Stimulated activated CD4-positive, alpha-beta T cell treated with anti-CD3 and anti-CD28 coated beads, Interleukin-15, amount 100 ng/mL, for 48 hours (primary cell): ENCODE measurements around the gene LRMDA.

Source experiments
- DNase-seq, 2 donors: peaks; one replicate each; pipeline ENCODE4 v3.0.0-alpha.2; 2020; ENCODE audit warnings: low read depth in 2 of 2

Gene LRMDA

GRCh38 chr10:75952093-75952492 is 520.7 kb downstream of the LRMDA start:
- DNase-seq = no peak

DNA sequence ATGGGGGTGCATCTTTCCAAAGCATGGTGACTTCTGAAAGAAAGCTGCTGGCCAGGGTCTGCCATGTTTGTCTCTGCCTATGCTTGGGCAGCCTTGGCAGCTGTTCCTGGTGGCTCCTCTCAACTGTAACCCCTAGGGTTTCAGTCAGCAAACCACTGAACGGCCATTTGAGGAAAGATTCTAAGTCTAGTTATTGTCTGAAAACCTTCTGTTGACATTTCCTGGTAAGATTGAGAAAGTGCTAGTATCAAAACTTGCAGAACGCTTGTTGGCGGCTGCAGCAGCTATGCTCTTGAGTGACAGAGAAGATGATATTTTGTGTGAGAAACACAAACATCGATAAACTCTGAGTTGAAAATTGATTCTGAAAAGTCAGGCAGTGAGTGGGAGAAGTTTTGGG is 523.1 kb downstream of the LRMDA start:
- DNase-seq = no peak

DNA sequence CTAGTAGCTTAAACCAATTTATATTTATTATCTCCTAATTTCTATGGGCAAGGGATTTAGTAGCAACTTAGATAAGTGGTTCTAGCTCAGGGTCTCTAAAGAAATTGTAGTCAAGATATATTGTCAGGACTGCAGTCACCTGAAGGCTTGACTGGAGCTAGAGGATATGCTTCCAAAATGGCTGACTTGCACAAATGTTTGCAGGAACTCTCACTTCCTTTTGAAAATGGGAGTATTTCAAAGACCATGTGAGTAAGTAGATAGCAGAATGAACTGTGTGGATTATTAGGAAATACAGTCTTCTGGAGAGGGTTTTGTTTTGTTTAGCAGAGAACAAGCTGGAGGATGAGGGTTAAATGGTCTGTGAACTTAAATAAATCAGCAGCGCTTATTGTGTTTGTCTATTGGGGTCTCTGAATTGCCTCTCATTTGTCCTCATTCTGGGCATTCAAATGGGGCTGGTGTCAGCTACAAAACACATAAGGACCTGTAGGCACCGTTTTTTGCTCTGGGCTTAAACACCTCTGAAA is 524.6 kb downstream of the LRMDA start:
- DNase-seq = no peak

- DNase-seq = no peak
Measured at GRCh38 chr10:75956624-75957023, 525.2 kb downstream of the LRMDA start.

DNA sequence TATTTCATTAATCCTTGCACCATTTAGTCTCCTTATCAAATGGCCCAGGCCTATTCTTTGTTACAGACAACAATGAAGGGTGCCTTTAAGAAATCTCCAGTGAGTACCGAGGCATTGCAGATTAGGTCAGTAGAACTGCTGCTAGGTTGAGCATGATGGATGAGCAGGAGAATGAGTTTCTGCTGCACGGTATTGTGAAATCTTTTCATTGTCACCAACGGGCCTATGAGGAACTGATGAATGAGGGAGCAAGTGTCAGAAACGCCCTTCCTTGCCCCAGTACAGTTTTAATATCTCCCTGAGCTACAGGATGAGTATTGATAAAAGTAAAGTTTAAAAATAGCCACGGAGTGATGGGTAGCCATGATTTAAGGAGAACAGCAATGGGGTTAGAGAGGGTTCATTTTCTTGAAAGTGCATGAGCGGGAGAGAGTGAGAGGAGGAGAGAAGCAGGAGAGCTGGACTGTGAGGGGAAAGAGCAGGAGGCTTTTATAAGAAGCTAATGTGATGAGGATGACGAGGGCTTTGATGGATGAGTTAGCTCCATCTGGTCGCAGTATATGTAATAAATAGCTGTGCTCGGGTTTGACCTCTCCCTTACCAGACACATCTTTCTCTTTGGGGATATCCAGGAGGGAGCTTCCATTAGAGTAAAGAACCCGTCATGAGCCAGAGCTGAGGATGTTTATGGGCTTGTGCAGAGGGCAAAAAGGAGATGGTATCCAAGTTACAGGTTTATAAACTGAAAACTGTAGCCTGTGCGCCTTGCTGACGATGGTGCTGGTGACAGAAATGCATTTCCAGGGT is 526.1 kb downstream of the LRMDA start:
- no peak for DNase-seq

- no peak for DNase-seq
Measured at GRCh38 chr10:75959209-75959608, 527.8 kb downstream of the LRMDA start.

- no peak for DNase-seq
Measured at GRCh38 chr10:75959912-75960311, 528.5 kb downstream of the LRMDA start.

GRCh38 chr10:75962395-75963061 is 531.1 kb downstream of the LRMDA start:
- no peak for DNase-seq

GRCh38 chr10:75967491-75967890 is 536.1 kb downstream of the LRMDA start:
- no peak for DNase-seq

DNA sequence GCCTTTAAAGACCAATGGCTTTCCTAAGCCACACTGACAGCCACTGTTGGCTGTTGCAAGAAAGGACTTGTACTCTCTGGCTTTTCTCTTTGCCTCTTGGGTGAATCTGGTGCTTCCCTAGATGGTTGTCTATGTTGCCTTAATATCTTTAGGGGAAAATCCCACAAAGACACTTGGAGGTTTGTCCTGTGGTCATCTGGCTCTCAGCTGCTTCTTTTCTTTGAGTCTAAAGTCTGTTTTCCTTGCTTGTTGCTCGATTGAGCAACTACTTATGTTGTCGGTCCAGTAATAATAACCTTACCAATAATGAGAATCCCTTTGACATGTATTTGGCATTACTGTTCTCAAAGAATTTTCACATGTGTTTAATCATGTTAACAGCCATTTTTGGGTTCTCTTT is 537.6 kb downstream of the LRMDA start:
- no peak for DNase-seq

DNA sequence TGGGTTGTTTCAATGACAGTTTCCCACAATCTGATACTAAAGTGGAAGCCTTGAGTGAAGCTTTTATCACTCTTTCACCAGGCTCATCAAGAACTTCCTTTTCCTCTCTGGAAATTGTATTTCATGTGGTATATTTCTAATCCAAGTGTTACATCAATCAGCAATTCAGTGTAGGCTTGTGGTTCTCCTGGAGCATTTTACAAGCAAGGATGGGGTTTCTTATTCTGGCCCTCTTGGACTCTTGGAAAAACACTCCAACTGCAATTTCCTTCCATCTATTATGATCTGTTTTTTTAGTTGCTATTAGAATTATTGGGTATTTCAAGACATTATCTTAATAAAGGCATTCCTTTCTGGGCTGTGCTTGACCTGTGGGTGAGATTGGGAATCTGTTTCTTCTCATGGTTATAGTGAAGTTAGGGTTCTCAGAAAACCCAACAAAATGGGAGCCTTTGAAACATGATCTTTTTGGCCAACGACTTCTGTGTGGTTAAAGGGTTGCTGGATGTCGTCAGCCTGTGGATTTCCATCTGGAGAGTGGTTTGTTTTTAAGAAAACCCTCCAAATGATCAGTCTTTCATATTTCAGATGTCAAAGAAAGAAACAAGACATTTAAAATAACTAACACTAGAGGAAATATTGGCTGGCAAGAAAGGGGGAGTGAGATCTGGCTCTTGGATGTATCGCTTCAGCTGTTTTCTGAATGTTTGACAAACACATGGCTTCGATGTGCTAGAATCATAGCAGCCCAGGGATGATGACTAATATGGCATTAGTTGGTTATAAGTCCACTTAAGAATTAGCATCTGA is 540.2 kb downstream of the LRMDA start:
- no peak for DNase-seq

GRCh38 chr10:75972491-75973276 is 541.3 kb downstream of the LRMDA start:
- no peak for DNase-seq

DNA sequence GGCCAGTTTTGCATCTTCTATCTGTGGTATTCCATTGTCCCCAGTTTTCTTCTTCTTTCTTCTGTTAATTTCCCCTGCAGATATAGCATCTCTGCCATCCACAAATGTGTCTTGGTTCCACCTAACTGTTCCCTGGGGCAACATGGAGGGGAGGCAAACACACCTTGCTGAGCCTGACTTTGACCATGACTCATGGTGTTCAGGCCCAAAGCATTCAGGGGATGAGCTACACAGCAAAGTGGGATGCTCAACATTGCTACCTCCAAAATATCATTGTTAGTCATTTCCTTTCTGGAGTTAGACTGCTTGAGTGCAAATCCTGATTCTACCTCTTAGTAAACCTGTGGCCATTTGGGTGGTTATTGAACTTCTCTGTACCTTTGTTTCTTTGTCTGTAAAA is 542.7 kb downstream of the LRMDA start:
- DNase-seq = no peak

GRCh38 chr10:75976681-75977080 is 545.3 kb downstream of the LRMDA start:
- DNase-seq = no peak

DNA sequence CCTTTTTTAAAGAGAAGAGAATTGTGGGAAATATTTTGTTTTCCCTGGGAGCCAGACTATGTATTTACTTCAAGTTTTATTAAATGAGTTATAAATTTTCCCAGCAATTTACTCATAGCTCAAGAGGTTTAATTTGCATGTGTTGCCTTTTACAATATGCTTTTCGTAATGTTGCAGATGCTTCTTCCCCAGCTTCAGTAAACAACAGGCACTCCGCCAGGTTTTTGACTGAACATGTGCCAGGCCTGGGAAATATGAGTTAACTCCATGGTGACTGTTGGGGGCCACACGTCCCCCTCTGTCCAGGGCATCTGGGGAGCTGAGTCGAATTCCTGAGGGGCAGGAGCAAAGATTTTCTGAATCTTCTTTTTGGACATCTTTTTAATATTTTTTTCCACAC is 545.7 kb downstream of the LRMDA start:
- DNase-seq = no peak

GRCh38 chr10:75978213-75978612 is 546.8 kb downstream of the LRMDA start:
- no peak for DNase-seq

DNA sequence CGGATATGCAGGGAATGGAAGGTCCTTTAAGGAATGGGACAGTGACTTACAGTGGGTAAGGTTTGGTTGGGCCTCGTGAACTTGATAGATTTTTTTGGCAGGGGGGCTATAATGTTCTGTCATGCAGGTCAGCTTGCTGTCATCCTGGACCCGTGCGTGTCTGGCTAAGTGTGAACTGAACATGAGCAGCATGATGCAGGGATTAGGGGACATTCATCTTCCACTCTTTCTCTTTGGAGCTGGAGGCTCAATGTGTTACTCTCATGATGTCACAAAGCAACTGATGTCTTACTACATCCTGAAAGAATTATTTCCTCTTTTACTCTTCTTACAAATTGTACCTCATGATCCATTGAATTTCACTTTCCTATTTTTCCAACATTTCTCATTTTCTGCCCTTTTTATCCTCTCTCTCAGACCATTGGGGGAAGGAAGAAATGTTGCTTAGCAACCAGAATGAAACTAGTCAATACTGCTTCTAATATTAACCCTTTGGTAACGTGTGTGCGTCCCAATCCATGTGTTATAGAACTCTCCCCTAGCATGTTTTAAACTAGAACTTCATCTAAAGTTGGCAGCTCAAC is 549.1 kb downstream of the LRMDA start:
- no peak for DNase-seq

DNA sequence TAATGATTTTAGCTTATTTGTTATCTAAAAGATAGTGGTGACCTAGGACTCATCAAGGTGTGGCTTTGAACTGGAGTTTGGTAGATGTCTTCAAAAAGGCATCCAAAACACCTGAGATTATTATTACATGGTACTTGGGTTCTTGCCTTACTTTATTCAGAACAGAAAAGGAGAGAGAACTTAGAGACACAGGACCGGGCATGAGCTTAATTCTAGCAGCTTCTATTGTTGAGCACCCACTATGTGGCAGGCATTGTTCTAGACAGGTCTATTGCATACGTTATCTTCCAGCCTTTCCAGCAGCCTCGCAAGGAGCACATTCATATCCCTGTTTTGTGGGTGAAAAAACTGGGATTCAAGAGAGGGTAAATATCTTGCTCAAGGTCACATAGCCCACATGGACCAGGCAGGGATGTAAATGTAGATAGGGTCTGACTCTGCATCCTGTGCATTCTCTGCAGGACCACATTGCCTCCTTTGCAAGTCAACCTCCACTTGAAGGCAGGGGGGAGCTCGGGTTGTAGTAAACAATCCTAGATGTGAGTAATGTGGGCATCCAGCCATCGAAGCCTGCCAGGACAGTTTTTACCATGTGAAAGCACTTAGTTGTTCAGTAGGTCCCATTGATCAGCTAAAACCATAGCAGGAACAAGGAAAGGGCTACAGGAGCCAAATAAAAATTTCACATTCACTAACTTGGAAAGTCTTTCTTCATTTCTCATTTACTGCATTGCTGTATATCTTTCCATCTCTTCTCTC is 551.4 kb downstream of the LRMDA start:
- no peak for DNase-seq

DNA sequence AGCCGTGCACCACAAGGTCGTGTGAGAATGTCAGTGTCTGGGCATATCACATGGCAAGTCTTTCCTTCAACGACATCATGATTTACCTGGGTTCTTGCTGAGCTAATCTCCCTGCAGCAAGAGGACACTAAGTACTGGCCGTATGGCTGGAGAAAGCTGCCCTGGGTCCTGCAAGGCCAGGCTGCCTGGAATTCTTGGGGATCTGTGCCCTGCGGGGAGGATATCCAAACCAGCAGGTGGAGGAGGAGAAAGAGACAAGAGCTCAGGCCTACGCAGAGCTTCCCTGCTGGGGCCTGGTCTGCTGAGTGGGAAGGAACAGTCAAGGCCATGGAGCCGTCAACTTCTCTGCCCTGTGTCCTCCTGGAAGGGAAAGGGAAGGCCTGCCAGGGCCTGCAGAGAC is 552.6 kb downstream of the LRMDA start:
- DNase-seq = no peak

- no peak for DNase-seq
Measured at GRCh38 chr10:75987616-75988015, 556.2 kb downstream of the LRMDA start.
